ENCODE measurements around the gene CAPZB. TPM values are rescaled to one million over a fixed set of nuclear protein-coding genes. Genes with fewer than 3 reads are reported as not detected.

Gene CAPZB
- total RNA-seq, 2 donors from 2014 or later, result 336 to 373 TPM

- H3K27ac Mint-ChIP-seq, result peak overlapping the region; percentile 71
- peaks cover 0 to 4% of the 10 kb centered on the region in 2 donors for H3K36me3 Mint-ChIP-seq (ENCODE audit: insufficient read depth in 2 of 2)
- H3K27me3 Mint-ChIP-seq (ENCODE audit: low read depth), result no peaks in the 10 kb centered on the region
- DNase-seq (no peak), ATAC-seq (replicated peaks in 1 of 2) (no peak)
- H3K4me3 Mint-ChIP-seq, result no peak overlapping the region
- H3K4me1 Mint-ChIP-seq (ENCODE audit: low read depth), result peaks cover 60% of the 10 kb centered on the region
- no peaks in the 10 kb centered on the region for H3K9me3 Mint-ChIP-seq
These were observed 75.6 kb downstream of the CAPZB start for GRCh38 chr1:19409477-19410341.

- DNase-seq (no peak), ATAC-seq (replicated peaks in 1 of 2) (no peak)
- no peaks in the 10 kb centered on the region for H3K9me3 Mint-ChIP-seq
- H3K4me3 Mint-ChIP-seq, result no peak overlapping the region
- H3K27me3 Mint-ChIP-seq (ENCODE audit: low read depth), result no peaks in the 10 kb centered on the region
- peaks cover 0 to 4% of the 10 kb centered on the region in 2 donors for H3K36me3 Mint-ChIP-seq (ENCODE audit: insufficient read depth in 2 of 2)
- peaks cover 71% of the 10 kb centered on the region for H3K4me1 Mint-ChIP-seq (ENCODE audit: low read depth)
- no peak overlapping the region for H3K27ac Mint-ChIP-seq
These were observed 77.7 kb downstream of the CAPZB start for GRCh38 chr1:19407494-19408096.

GRCh38 chr1:19406680-19407079, 78.7 kb downstream of the CAPZB start:
- Mint-ChIP-seq H3K9me3 (no peaks in the 10 kb centered on the region), H3K36me3 (ENCODE audit: insufficient read depth in 2 of 2) (peaks cover 0 to 4% of the 10 kb centered on the region in 2 donors), H3K4me1 (ENCODE audit: low read depth) (peaks cover 77% of the 10 kb centered on the region)

GRCh38 chr1:19405761-19406487, 79.4 kb downstream of the CAPZB start:
- H3K9me3 Mint-ChIP-seq, result no peaks in the 10 kb centered on the region
- ATAC-seq (replicated peaks in 1 of 2) (no peak), DNase-seq (no peak)
- no peak overlapping the region for H3K4me3 Mint-ChIP-seq
- H3K4me1 Mint-ChIP-seq (ENCODE audit: low read depth), result peaks cover 75% of the 10 kb centered on the region
- H3K27me3 Mint-ChIP-seq (ENCODE audit: low read depth), result no peaks in the 10 kb centered on the region
- H3K36me3 Mint-ChIP-seq (ENCODE audit: insufficient read depth in 2 of 2), result peaks cover 0 to 4% of the 10 kb centered on the region in 2 donors
- no peak overlapping the region for H3K27ac Mint-ChIP-seq

More at GRCh38 chr1:19406680-19407079, 78.7 kb downstream of the CAPZB start:
- ATAC-seq (replicated peaks in 1 of 2) (no peak), DNase-seq (no peak)
- no peaks in the 10 kb centered on the region for H3K27me3 Mint-ChIP-seq (ENCODE audit: low read depth)
- H3K27ac Mint-ChIP-seq, result no peak overlapping the region
- no peak overlapping the region for H3K4me3 Mint-ChIP-seq

GRCh38 chr1:19405195-19405760, 80.1 kb downstream of the CAPZB start:
- ATAC-seq (replicated peaks in 1 of 2), result no peak
- Mint-ChIP-seq H3K4me1 (ENCODE audit: low read depth) (peaks cover 76% of the 10 kb centered on the region), H3K36me3 (ENCODE audit: insufficient read depth in 2 of 2) (peaks cover 0 to 4% of the 10 kb centered on the region in 2 donors), H3K9me3 (no peaks in the 10 kb centered on the region), H3K27me3 (ENCODE audit: low read depth) (no peaks in the 10 kb centered on the region), H3K27ac (peak overlapping the region; percentile 21), H3K4me3 (no peak overlapping the region)
- no peak for DNase-seq

GRCh38 chr1:19404748-19405147, 80.6 kb downstream of the CAPZB start:
- DNase-seq (no peak), ATAC-seq (replicated peaks in 1 of 2) (no peak)
- Mint-ChIP-seq H3K9me3 (no peaks in the 10 kb centered on the region), H3K27me3 (ENCODE audit: low read depth) (no peaks in the 10 kb centered on the region), H3K4me1 (ENCODE audit: low read depth) (peaks cover 76% of the 10 kb centered on the region), H3K36me3 (ENCODE audit: insufficient read depth in 2 of 2) (peaks cover 0 to 4% of the 10 kb centered on the region in 2 donors), H3K27ac (peak overlapping the region; percentile 60), H3K4me3 (no peak overlapping the region)

- ATAC-seq (replicated peaks in 1 of 2), result no peak
- Mint-ChIP-seq H3K27me3 (ENCODE audit: low read depth) (no peaks in the 10 kb centered on the region), H3K27ac (peak overlapping the region; percentile 43), H3K36me3 (ENCODE audit: insufficient read depth in 2 of 2) (peaks cover 4 to 8% of the 10 kb centered on the region in 2 donors), H3K9me3 (no peaks in the 10 kb centered on the region), H3K4me3 (no peak overlapping the region), H3K4me1 (ENCODE audit: low read depth) (peaks cover 81% of the 10 kb centered on the region)
- no peak for DNase-seq
These were observed 82.1 kb downstream of the CAPZB start for GRCh38 chr1:19403256-19403655.

- ATAC-seq (replicated peaks in 1 of 2), result no peak
- Mint-ChIP-seq H3K27me3 (ENCODE audit: low read depth) (no peaks in the 10 kb centered on the region), H3K36me3 (ENCODE audit: insufficient read depth in 2 of 2) (peaks cover 4 to 8% of the 10 kb centered on the region in 2 donors), H3K9me3 (no peaks in the 10 kb centered on the region), H3K27ac (peak overlapping the region; percentile 71), H3K4me3 (no peak overlapping the region), H3K4me1 (ENCODE audit: low read depth) (peaks cover 81% of the 10 kb centered on the region)
- DNase-seq, result no peak
These were observed 83.1 kb downstream of the CAPZB start for GRCh38 chr1:19402031-19402813.

GRCh38 chr1:19401535-19401889, 83.8 kb downstream of the CAPZB start:
- Mint-ChIP-seq H3K27me3 (ENCODE audit: low read depth) (no peaks in the 10 kb centered on the region), H3K27ac (peak overlapping the region; percentile 30), H3K4me3 (no peak overlapping the region), H3K4me1 (ENCODE audit: low read depth) (peaks cover 74% of the 10 kb centered on the region), H3K9me3 (no peaks in the 10 kb centered on the region), H3K36me3 (ENCODE audit: insufficient read depth in 2 of 2) (peaks cover 4 to 8% of the 10 kb centered on the region in 2 donors)
- DNase-seq, result no peak
- ATAC-seq (replicated peaks in 1 of 2), result no peak

- no peak for DNase-seq
- H3K27ac Mint-ChIP-seq, result peak overlapping the region; percentile 29
- no peak overlapping the region for H3K4me3 Mint-ChIP-seq
- H3K9me3 Mint-ChIP-seq, result no peaks in the 10 kb centered on the region
- no peak for ATAC-seq (replicated peaks in 1 of 2)
- peaks cover 73% of the 10 kb centered on the region for H3K4me1 Mint-ChIP-seq (ENCODE audit: low read depth)
- H3K27me3 Mint-ChIP-seq (ENCODE audit: low read depth), result no peaks in the 10 kb centered on the region
- H3K36me3 Mint-ChIP-seq (ENCODE audit: insufficient read depth in 2 of 2), result peaks cover 4 to 8% of the 10 kb centered on the region in 2 donors
These were observed 84.3 kb downstream of the CAPZB start for GRCh38 chr1:19400875-19401534.

GRCh38 chr1:19400192-19400611, 85.1 kb downstream of the CAPZB start:
- Mint-ChIP-seq H3K27me3 (ENCODE audit: low read depth) (no peaks in the 10 kb centered on the region), H3K9me3 (no peaks in the 10 kb centered on the region), H3K27ac (peak overlapping the region; percentile 29), H3K36me3 (ENCODE audit: insufficient read depth in 2 of 2) (peaks cover 4 to 8% of the 10 kb centered on the region in 2 donors), H3K4me1 (ENCODE audit: low read depth) (peaks cover 77% of the 10 kb centered on the region), H3K4me3 (peak overlapping the region in 1 of 2 donors; percentile 27)
- ATAC-seq (replicated peaks in 1 of 2) (no peak), DNase-seq (no peak)

- Mint-ChIP-seq H3K27me3 (ENCODE audit: low read depth) (no peaks in the 10 kb centered on the region), H3K36me3 (ENCODE audit: insufficient read depth in 2 of 2) (peaks cover 4 to 6% of the 10 kb centered on the region in 2 donors), H3K4me3 (peak overlapping the region in 1 of 2 donors; percentile 37), H3K9me3 (no peaks in the 10 kb centered on the region), H3K4me1 (ENCODE audit: low read depth) (peaks cover 83% of the 10 kb centered on the region), H3K27ac (peak overlapping the region; percentile 75)
- DNase-seq (peak; percentile 16 to 42), ATAC-seq (replicated peaks in 1 of 2) (peak; percentile 62 to 83)
These were observed 87.0 kb downstream of the CAPZB start for GRCh38 chr1:19398309-19398760.
